Neural crest cell (in vitro differentiated cells): Measurements from ENCODE around the gene RBM4B. TPM values are rescaled to one million over a fixed set of nuclear protein-coding genes. Genes with fewer than 3 reads are reported as not detected.

Experiments used
- DNase-seq: peaks from one replicate; pipeline ENCODE4 v3.0.0; 2021; ENCODE audit warnings: low read depth, mixed read lengths, low spot score
- H3K27ac Mint-ChIP-seq: one replicate; pipeline ENCODE4 v1.8.0; 2021; ENCODE audit warnings: mild to moderate bottlenecking, mixed read lengths; ENCODE audit not compliant: unreplicated experiment
- H3K27me3 Mint-ChIP-seq: 2 replicates; pipeline ENCODE4 v1.8.0; 2021; ENCODE audit warnings: low read depth, mild to moderate bottlenecking, mixed read lengths
- H3K36me3 Mint-ChIP-seq: 2 replicates; pipeline ENCODE4 v1.8.0; 2021; ENCODE audit warnings: low read depth, mild to moderate bottlenecking, mixed read lengths
- H3K4me1 Mint-ChIP-seq: 2 replicates; pipeline ENCODE4 v1.8.0; 2021; ENCODE audit warnings: mixed read lengths
- H3K4me3 Mint-ChIP-seq: one replicate; pipeline ENCODE4 v1.8.0; 2021; ENCODE audit warnings: mild to moderate bottlenecking, mixed read lengths
- H3K9me3 Mint-ChIP-seq: 2 replicates; pipeline ENCODE4 v1.8.0; 2021; ENCODE audit warnings: mixed read lengths
- total RNA-seq: library from RNA; stranded (reverse); gene quantifications from 2 replicates; pipeline ENCODE4 v1.2.1, GENCODE V29; 2021
- TF ChIP-seq, protein P1 (sequence below): fragments of 200-600 bp; sonication (generic); conservative IDR thresholded peaks from 2 replicates; pipeline ENCODE4 v1.5.0; 2021; ENCODE audit warnings: antibody characterized with exemption, mild to moderate bottlenecking

Gene RBM4B
- total RNA-seq, 1 donor from 2014 or later: 61.9 TPM

GRCh38 chr11:66628061-66628603 is 49.6 kb downstream of the RBM4B start:
- no peak for DNase-seq
- Mint-ChIP-seq H3K36me3 (peaks cover 32% of the 10 kb centered on the region), H3K9me3 (no peaks in the 10 kb centered on the region), H3K27me3 (no peaks in the 10 kb centered on the region), H3K4me3 (peak overlapping the region; percentile 13), H3K4me1 (peaks cover 3% of the 10 kb centered on the region), H3K27ac (no peak overlapping the region)
- TF ChIP-seq, protein P1, sequence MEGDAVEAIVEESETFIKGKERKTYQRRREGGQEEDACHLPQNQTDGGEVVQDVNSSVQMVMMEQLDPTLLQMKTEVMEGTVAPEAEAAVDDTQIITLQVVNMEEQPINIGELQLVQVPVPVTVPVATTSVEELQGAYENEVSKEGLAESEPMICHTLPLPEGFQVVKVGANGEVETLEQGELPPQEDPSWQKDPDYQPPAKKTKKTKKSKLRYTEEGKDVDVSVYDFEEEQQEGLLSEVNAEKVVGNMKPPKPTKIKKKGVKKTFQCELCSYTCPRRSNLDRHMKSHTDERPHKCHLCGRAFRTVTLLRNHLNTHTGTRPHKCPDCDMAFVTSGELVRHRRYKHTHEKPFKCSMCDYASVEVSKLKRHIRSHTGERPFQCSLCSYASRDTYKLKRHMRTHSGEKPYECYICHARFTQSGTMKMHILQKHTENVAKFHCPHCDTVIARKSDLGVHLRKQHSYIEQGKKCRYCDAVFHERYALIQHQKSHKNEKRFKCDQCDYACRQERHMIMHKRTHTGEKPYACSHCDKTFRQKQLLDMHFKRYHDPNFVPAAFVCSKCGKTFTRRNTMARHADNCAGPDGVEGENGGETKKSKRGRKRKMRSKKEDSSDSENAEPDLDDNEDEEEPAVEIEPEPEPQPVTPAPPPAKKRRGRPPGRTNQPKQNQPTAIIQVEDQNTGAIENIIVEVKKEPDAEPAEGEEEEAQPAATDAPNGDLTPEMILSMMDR: no peak

GRCh38 chr11:66626926-66627325 is 50.8 kb downstream of the RBM4B start:
- Mint-ChIP-seq H3K27ac (no peak overlapping the region), H3K27me3 (no peaks in the 10 kb centered on the region), H3K4me1 (peaks cover 10% of the 10 kb centered on the region), H3K36me3 (peaks cover 30% of the 10 kb centered on the region), H3K9me3 (no peaks in the 10 kb centered on the region), H3K4me3 (no peak overlapping the region)
- DNase-seq: no peak
- TF ChIP-seq, protein P1: no peak

GRCh38 chr11:66626382-66626781 is 51.3 kb downstream of the RBM4B start:
- H3K36me3 Mint-ChIP-seq: peaks cover 30% of the 10 kb centered on the region
- TF ChIP-seq, protein P1: no peak
- H3K4me1 Mint-ChIP-seq: peaks cover 10% of the 10 kb centered on the region
- no peak overlapping the region for H3K27ac Mint-ChIP-seq
- no peak overlapping the region for H3K4me3 Mint-ChIP-seq
- H3K9me3 Mint-ChIP-seq: no peaks in the 10 kb centered on the region
- no peak for DNase-seq
- H3K27me3 Mint-ChIP-seq: no peaks in the 10 kb centered on the region

DNA sequence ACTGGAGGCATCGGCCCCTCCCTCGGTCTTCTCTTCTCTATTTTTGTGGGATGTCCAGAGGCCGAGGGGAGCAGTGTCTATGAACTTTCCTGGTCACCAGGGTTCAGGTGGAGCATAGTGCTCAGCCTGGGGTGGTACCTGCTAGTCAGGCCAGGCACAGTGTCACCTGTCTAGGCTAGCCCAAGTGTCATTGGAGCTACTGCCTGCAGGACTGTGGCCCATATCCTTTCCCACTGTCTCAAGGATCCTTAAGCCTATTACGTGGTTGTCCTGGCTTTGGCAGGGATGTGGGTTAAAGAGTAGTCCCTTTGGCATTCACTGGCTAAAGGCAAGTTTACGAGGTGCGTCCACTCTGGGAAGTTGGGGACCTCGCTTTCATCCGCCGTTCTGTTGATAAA is 51.9 kb downstream of the RBM4B start:
- TF ChIP-seq, protein P1: no peak
- no peak for DNase-seq
- Mint-ChIP-seq H3K4me3 (no peak overlapping the region), H3K4me1 (peaks cover 14% of the 10 kb centered on the region), H3K27me3 (no peaks in the 10 kb centered on the region), H3K36me3 (peaks cover 30% of the 10 kb centered on the region), H3K27ac (no peak overlapping the region), H3K9me3 (no peaks in the 10 kb centered on the region)

- peaks cover 29% of the 10 kb centered on the region for H3K36me3 Mint-ChIP-seq
- H3K27me3 Mint-ChIP-seq: no peaks in the 10 kb centered on the region
- TF ChIP-seq, protein P1: no peak
- H3K9me3 Mint-ChIP-seq: no peaks in the 10 kb centered on the region
- no peak overlapping the region for H3K27ac Mint-ChIP-seq
- H3K4me3 Mint-ChIP-seq: peak overlapping the region; percentile 23
- peaks cover 14% of the 10 kb centered on the region for H3K4me1 Mint-ChIP-seq
- DNase-seq: no peak
These were observed 52.5 kb downstream of the RBM4B start for GRCh38 chr11:66625041-66625751.
